A549 (cell line): Measurements from ENCODE around the gene NAP1L4. TPM values are rescaled to one million over a fixed set of nuclear protein-coding genes. Genes with fewer than 3 reads are reported as not detected.

Experiments
- ATAC-seq, 2 experiments: fragments of 200-7000 bp in 1 of 2; fragments of >200 bp in 1 of 2; cut with Nextera tagmentation in 1 of 2; cut with Tn5 transposase in 1 of 2; 3 replicates each; pipeline versions ENCODE4 v1.8.0 to v1.9.1; 2018 to 2020; ENCODE audit warnings: mild to moderate bottlenecking in 1 of 2, moderate library complexity in 1 of 2
- CTCF ChIA-PET: fragments of 300-600 bp; sonication (Branson Sonifier 250); formaldehyde crosslinking; extraction: SDS; loops from one replicate; lab custom pipeline; 2021; ENCODE audit warnings: antibody characterized with exemption, inconsistent platforms; lab: Yijun Ruan, JAX
- POLR2A ChIA-PET: fragments of 350-600 bp; formaldehyde crosslinking; extraction: SDS; loops from one replicate; lab custom pipeline; 2021; ENCODE audit warnings: antibody characterized with exemption, inconsistent platforms; lab: Yijun Ruan, JAX
- DNase-seq, 2 experiments: peaks; one replicate each; pipeline versions ENCODE4 v3.0.0 to v3.0.0-alpha.2; 2011 to 2016; ENCODE audit warnings: low read depth in 1 of 2, low spot score in 1 of 2
- FAIRE-seq: peaks from 2 replicates; lab custom pipeline; 2011; peaks lifted over from hg19 to GRCh38; lab: Jason Lieb, UNC
- H3K27ac ChIP-seq, 2 experiments: fragments of >200 bp; sonication (Bioruptor Twin); formaldehyde crosslinking; 3 replicates each; pipeline ENCODE4 v1.5.1; 2016 to 2017
- H3K4me1 ChIP-seq: fragments of >200 bp; sonication (Bioruptor Twin); formaldehyde crosslinking; 3 replicates; pipeline ENCODE4 v1.6.1; 2016
- H3K4me2 ChIP-seq: fragments of >200 bp; sonication (Bioruptor Twin); formaldehyde crosslinking; 3 replicates; pipeline ENCODE4 v1.6.1; 2016
- H3K4me3 ChIP-seq: fragments of >200 bp; sonication (Bioruptor Twin); formaldehyde crosslinking; 3 replicates; pipeline ENCODE4 v1.5.1; 2016
- H3K9me3 ChIP-seq: fragments of >200 bp; sonication (Bioruptor Twin); formaldehyde crosslinking; 3 replicates; pipeline ENCODE4 v1.6.1; 2016
- CBX2 ChIP-seq: fragments of 200-600 bp; sonication (generic); IDR thresholded peaks from 2 replicates; pipeline ENCODE4 v1.6.1; 2016; ENCODE audit warnings: low read depth, mild to moderate bottlenecking, borderline replicate concordance
- CBX8 ChIP-seq: fragments of 200-600 bp; sonication (generic); IDR thresholded peaks from 2 replicates; pipeline ENCODE4 v1.6.1; 2016
- CEBPB ChIP-seq, 2 experiments: fragments of >200 bp in 1 of 2; sonication (Bioruptor Twin) in 1 of 2; formaldehyde crosslinking in 1 of 2; IDR thresholded peaks; 2 replicates each; pipeline ENCODE4 v1.6.1; 2012 to 2016
- CHD2 ChIP-seq: fragments of 150-350 bp; IDR thresholded peaks from 2 replicates; pipeline ENCODE4 v1.6.1; 2014; ENCODE audit warnings: low read length; ENCODE audit not compliant: partially characterized antibody
- CHD4 ChIP-seq: fragments of 200-600 bp; sonication (generic); IDR thresholded peaks from 2 replicates; pipeline ENCODE4 v1.6.1; 2016; ENCODE audit warnings: antibody characterized with exemption, mild to moderate bottlenecking, borderline replicate concordance
- EHF ChIP-seq: fragments of 250-450 bp; sonication (Bioruptor Pico); IDR thresholded peaks from 2 replicates; pipeline ENCODE4 v1.5.0; 2020; ENCODE audit warnings: mild to moderate bottlenecking
- EP300 ChIP-seq, 2 experiments: fragments of >200 bp; sonication (Bioruptor Twin); formaldehyde crosslinking; IDR thresholded peaks; 2 replicates in 1 of 2; 3 replicates in 1 of 2; pipeline ENCODE4 v1.6.1; 2016 to 2017
- FOSL2 ChIP-seq, 2 experiments: fragments of 450-650 bp in 1 of 2; fragments of >200 bp in 1 of 2; sonication (Bioruptor Twin) in 1 of 2; formaldehyde crosslinking; IDR thresholded peaks; 2 replicates each; pipeline versions ENCODE4 v1.5.0 to v1.6.1; 2016 to 2020; ENCODE audit warnings: mild to moderate bottlenecking in 1 of 2, moderate library complexity in 1 of 2
- FOXS1 ChIP-seq: fragments of 250-450 bp; sonication (Bioruptor Pico); IDR thresholded peaks from 2 replicates; pipeline ENCODE4 v1.5.0; 2020; ENCODE audit warnings: mild to moderate bottlenecking, moderate library complexity
- HES2 ChIP-seq: fragments of >200 bp; sonication (Bioruptor Twin); formaldehyde crosslinking; IDR thresholded peaks from 2 replicates; pipeline ENCODE4 v1.6.1; 2016
- HEYL ChIP-seq: fragments of 250-450 bp; sonication (Bioruptor Pico); IDR thresholded peaks from 2 replicates; pipeline ENCODE4 v1.8.0; 2021; ENCODE audit warnings: mild to moderate bottlenecking, moderate library complexity
- HOXB5 ChIP-seq: fragments of 250-450 bp; sonication (Bioruptor Pico); IDR thresholded peaks from 2 replicates; pipeline ENCODE4 v1.5.0; 2020; ENCODE audit warnings: mild to moderate bottlenecking, moderate library complexity
- JUN ChIP-seq, 2 experiments: fragments of >200 bp; sonication (Bioruptor Twin); formaldehyde crosslinking; IDR thresholded peaks; 2 replicates in 1 of 2; 3 replicates in 1 of 2; pipeline ENCODE4 v1.6.1; 2016 to 2017
- MAZ ChIP-seq: fragments of 150-350 bp; IDR thresholded peaks from 2 replicates; pipeline ENCODE4 v1.6.1; 2014; ENCODE audit warnings: antibody characterized with exemption, low read depth, low read length, borderline replicate concordance
- NFE2L2 ChIP-seq: fragments of 150-350 bp; conservative IDR thresholded peaks from 2 replicates; pipeline ENCODE4 v1.6.1; 2014; ENCODE audit warnings: low read length
- NPAS2 ChIP-seq: fragments of 250-450 bp; sonication (Bioruptor Pico); IDR thresholded peaks from 2 replicates; pipeline ENCODE4 v1.8.0; 2022; ENCODE audit warnings: mild to moderate bottlenecking, moderate library complexity, borderline replicate concordance
- RAD21 ChIP-seq, 2 experiments: fragments of >200 bp in 1 of 2; sonication (Bioruptor Twin) in 1 of 2; formaldehyde crosslinking in 1 of 2; IDR thresholded peaks in 1 of 2; conservative IDR thresholded peaks in 1 of 2; 2 replicates in 1 of 2; 3 replicates in 1 of 2; pipeline ENCODE4 v1.6.1; 2012 to 2018; ENCODE audit warnings: inconsistent platforms in 1 of 2
- RARB ChIP-seq: fragments of 250-450 bp; sonication (Bioruptor Pico); IDR thresholded peaks from 2 replicates; pipeline ENCODE4 v1.8.0; 2021; ENCODE audit warnings: mild to moderate bottlenecking, moderate library complexity
- REST ChIP-seq: fragments of 200-600 bp; sonication (generic); IDR thresholded peaks from 2 replicates; pipeline ENCODE4 v1.6.1; 2016; ENCODE audit warnings: antibody characterized with exemption, mild to moderate bottlenecking, moderate library complexity
- TP53 ChIP-seq: fragments of 250-450 bp; sonication (Bioruptor Pico); IDR thresholded peaks from 2 replicates; pipeline ENCODE4 v1.5.0; 2021; ENCODE audit warnings: mild to moderate bottlenecking, moderate library complexity
- ZNF302 ChIP-seq: fragments of 250-450 bp; sonication (Bioruptor Pico); IDR thresholded peaks from 2 replicates; pipeline ENCODE4 v1.9.0; 2021; ENCODE audit warnings: inconsistent platforms, mild to moderate bottlenecking, moderate library complexity
- WGBS: methylation state at CpG from one replicate; pipeline ENCODE4 v1.1.6; 2017; ENCODE audit errors: missing lambda C conversion rate; 5-methylcytosine and 5-hydroxymethylcytosine counted together
- polyA plus RNA-seq, 4 experiments: library from polyadenylated mRNA; depleted of rRNA in 3 of 4; stranded (reverse); fragments of >200 nt; fragmentation: RNase III in 1 of 4; extraction: RNeasy Plus Mini Kit Qiagen cat#74134 plus additional on column Dnase treatment in 1 of 4; gene quantifications; 2 replicates in 3 of 4; 3 replicates in 1 of 4; pipeline ENCODE4 v1.2.3, GENCODE V29; 2011 to 2017
- TF ChIP-seq, protein P1 (sequence below): fragments of 450-650 bp; IDR thresholded peaks from 2 replicates; pipeline ENCODE4 v1.6.1; 2014; ENCODE audit warnings: antibody characterized with exemption
- TF ChIP-seq, protein P2 (sequence below): fragments of 150-350 bp; IDR thresholded peaks from 2 replicates; pipeline ENCODE4 v1.6.1; 2014; ENCODE audit warnings: low read depth, mild to moderate bottlenecking, low read length

Gene NAP1L4
- polyA plus RNA-seq, 2 of the 4 experiments (the other 2 are of a cell fraction), result 132 to 148 TPM

DNA sequence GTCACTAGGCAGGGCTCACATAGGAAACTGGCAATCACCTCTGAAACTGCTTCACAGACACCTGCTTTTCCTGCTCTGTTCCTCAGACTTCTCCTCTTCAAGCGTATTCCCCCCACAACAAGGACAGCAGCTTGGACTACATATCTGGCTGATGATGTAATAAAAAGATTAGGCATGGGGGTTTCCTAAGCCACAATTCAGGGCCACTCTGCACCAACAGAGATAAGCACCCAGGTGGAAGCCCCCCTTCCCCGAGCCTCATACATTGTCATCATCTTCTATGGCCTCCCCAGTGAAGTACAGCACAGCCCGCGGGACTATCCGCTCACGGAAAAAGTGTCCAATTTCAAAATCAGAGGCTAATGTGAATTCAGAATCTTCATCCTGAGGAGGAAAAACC lies 37.9 kb downstream of the NAP1L4 start (continued):
- no peak for TF ChIP-seq EHF (CRISPR knock-in tag)
- no peak for TF ChIP-seq NFE2L2
- TF ChIP-seq JUN (IDR thresholded peaks at IDR 0.05), result no peak
- TF ChIP-seq RAD21 (conservative IDR thresholded peaks at IDR 0.05 in 1 of 2, IDR thresholded peaks at IDR 0.05 in 1 of 2), result no peak

GRCh38 chr11:2952290-2952689 lies 39.8 kb downstream of the NAP1L4 start:
- CTCF ChIA-PET, result interaction anchor here (1.0 to 2.6 kb wide), 3 partner anchors 10 to 22 kb away, joined by 3 to 15 read pairs (median 7); partner anchors contain the start of gene PHLDA2
- no peak for DNase-seq
- 77% methylated on average over 6 of the region's 6 CpGs for WGBS
- Histone ChIP-seq H3K4me3 (no peak overlapping the region), H3K4me1 (peaks cover 5% of the 10 kb centered on the region; the same call in 1 of the 3 replicates)
- TF ChIP-seq CEBPB (IDR thresholded peaks at IDR 0.05), result no peak
- TF ChIP-seq CBX2, result no peak
- no peak for TF ChIP-seq EHF (CRISPR knock-in tag)
- TF ChIP-seq NFE2L2, result no peak
- TF ChIP-seq NPAS2 (CRISPR knock-in tag), result no peak
- TF ChIP-seq, all 56 proteins: peak for 0
- Histone ChIP-seq H3K9me3 (no peaks in the 10 kb centered on the region), H3K27ac (no peak overlapping the region), H3K4me2 (no peak overlapping the region)
- no peak for FAIRE-seq
- POLR2A ChIA-PET, result no interaction called here
- ATAC-seq, result no peak; a peak in 1 of 6 replicates

DNA sequence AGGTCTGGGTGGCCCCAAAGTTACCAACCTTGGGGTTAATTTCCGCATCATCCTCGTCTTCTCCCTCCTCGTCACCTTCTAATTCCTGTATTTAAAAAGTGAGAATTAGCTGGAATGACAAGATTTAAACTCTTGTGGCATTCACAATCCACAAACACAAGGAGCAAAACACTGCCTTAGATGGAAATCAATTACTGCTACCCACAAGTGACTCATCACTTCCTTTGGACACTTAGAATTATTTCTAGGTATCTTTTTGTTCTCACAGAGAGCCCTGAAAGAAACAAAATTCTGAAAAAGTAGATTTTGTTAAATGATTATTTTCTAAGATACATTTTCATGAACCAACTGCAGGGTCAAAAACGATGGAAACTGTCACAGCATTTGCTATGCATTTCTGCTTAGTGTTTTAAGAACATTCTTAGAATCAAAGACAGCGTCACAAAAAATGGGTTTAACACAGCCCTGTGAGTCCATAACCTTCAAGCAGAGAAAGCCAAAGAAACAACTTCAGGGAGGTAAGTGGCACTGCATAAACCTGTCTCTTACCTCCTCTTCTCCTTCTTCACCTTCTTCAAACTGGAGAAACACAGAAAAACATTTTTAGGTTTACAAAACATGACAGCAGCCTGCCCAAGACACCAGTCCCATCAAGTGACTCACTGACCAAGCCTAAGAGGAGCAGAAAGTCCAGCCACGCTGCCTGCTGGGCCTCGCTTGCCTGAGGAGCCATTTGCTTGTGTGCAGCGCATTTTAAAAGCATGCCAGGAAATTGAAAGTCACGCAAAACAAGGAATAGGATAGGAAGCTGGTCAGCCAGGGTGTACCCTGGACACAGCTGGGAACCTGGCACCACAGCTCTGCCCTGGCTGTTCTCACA lies 40.7 kb downstream of the NAP1L4 start:
- ChIA-PET CTCF (interaction anchor here (0.7 to 2.6 kb wide), 5 partner anchors 9 to 420 kb away, joined by 3 to 15 read pairs (median 6); partner anchors contain the start of gene PHLDA2), POLR2A (interaction anchor here (1.1 kb wide), 1 partner anchor 22 kb away, joined by 3 read pairs; the partner anchor contains the start of gene PHLDA2)
- no peak overlapping the region for H3K27ac ChIP-seq
- 84% methylated on average over 9 of the region's 9 CpGs for WGBS
- no peak overlapping the region for H3K4me2 ChIP-seq
- FAIRE-seq (no peak), DNase-seq (no peak), ATAC-seq (no peak)
- TF ChIP-seq NPAS2 (CRISPR knock-in tag) (no peak), FOSL2 (IDR thresholded peaks at IDR 0.05) (no peak), FOSL2 (CRISPR knock-in tag; IDR thresholded peaks at IDR 0.05) (peak; percentile 23; the same call in 1 of the 2 replicates)
- H3K4me3 ChIP-seq, result no peak overlapping the region
- no peaks in the 10 kb centered on the region for H3K9me3 ChIP-seq
- peaks cover 5% of the 10 kb centered on the region; the same call in 1 of the 3 replicates for H3K4me1 ChIP-seq

DNA sequence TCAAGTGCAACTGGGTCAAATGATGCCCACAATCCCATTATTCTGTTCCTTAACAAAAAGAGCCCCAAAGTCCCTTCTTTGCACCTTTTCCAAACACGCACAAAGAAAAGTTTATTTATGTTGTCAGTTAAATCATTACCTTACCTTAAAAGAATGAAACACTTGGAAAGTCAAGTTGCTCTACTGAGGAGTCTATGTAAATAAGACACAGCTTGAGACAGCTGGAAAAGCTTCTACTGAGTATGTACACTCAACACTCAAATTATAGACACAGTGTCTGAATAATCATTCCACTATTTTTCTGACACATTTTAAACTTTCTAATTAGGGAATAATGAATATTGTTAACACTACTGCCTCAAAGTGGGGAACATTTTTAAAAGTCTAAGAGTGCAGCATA lies 41.3 kb downstream of the NAP1L4 start:
- DNase-seq, result no peak
- no peak overlapping the region for H3K4me2 ChIP-seq
- H3K27ac ChIP-seq, result no peak overlapping the region
- ATAC-seq, result no peak
- peaks cover 5% of the 10 kb centered on the region; the same call in 1 of the 3 replicates for H3K4me1 ChIP-seq
- ChIA-PET CTCF (interaction anchor here (0.8 to 1.3 kb wide), 2 partner anchors 11 to 21 kb away, joined by 3 to 6 read pairs; no protein-coding TSS in a partner anchor), POLR2A (interaction anchor here (1.1 kb wide), 1 partner anchor 21 kb away, joined by 3 read pairs; the partner anchor contains the start of gene PHLDA2)
- H3K9me3 ChIP-seq, result no peaks in the 10 kb centered on the region
- FAIRE-seq, result no peak
- no peak overlapping the region for H3K4me3 ChIP-seq
- 80% methylated on average over 1 of the region's 1 CpG for WGBS
- TF ChIP-seq FOXS1 (CRISPR knock-in tag) (no peak), TP53 (no peak), HEYL (no peak), EP300 (IDR thresholded peaks at IDR 0.05) (no peak), NFE2L2 (no peak), RARB (no peak), CBX2 (no peak), REST (no peak), CBX8 (no peak), HOXB5 (CRISPR knock-in tag) (no peak), ZNF302 (CRISPR knock-in tag) (no peak), MAZ (no peak), CHD4 (no peak), HES2 (no peak), CHD2 (no peak)
- TF ChIP-seq, protein P1, sequence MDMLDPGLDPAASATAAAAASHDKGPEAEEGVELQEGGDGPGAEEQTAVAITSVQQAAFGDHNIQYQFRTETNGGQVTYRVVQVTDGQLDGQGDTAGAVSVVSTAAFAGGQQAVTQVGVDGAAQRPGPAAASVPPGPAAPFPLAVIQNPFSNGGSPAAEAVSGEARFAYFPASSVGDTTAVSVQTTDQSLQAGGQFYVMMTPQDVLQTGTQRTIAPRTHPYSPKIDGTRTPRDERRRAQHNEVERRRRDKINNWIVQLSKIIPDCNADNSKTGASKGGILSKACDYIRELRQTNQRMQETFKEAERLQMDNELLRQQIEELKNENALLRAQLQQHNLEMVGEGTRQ, result no peak
- TF ChIP-seq, protein P2, sequence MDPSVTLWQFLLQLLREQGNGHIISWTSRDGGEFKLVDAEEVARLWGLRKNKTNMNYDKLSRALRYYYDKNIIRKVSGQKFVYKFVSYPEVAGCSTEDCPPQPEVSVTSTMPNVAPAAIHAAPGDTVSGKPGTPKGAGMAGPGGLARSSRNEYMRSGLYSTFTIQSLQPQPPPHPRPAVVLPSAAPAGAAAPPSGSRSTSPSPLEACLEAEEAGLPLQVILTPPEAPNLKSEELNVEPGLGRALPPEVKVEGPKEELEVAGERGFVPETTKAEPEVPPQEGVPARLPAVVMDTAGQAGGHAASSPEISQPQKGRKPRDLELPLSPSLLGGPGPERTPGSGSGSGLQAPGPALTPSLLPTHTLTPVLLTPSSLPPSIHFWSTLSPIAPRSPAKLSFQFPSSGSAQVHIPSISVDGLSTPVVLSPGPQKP, result no peak
